WTC11 (cell line): ENCODE results near the gene ACTRT3. TPM values are rescaled to one million over a fixed set of nuclear protein-coding genes. Genes with fewer than 3 reads are reported as not detected.

Experiments
- AFF4 ChIP-seq: sonication (generic); formaldehyde crosslinking; IDR thresholded peaks from 2 replicates; pipeline ENCODE4 v1.8.1; 2023; ENCODE audit warnings: mild to moderate bottlenecking, missing genetic modification reagents, borderline replicate concordance
- ATF3 ChIP-seq: sonication (generic); formaldehyde crosslinking; conservative IDR thresholded peaks from 2 replicates; pipeline ENCODE4 v1.8.1; 2022; ENCODE audit warnings: mild to moderate bottlenecking, missing genetic modification reagents
- ATF6 ChIP-seq: sonication (generic); formaldehyde crosslinking; IDR thresholded peaks from 2 replicates; pipeline ENCODE4 v1.8.1; 2023; ENCODE audit warnings: mild to moderate bottlenecking, missing genetic modification reagents
- CREM ChIP-seq: sonication (generic); formaldehyde crosslinking; IDR thresholded peaks from 2 replicates; pipeline ENCODE4 v1.8.1; 2022; ENCODE audit warnings: mild to moderate bottlenecking, missing genetic modification reagents, moderate library complexity
- ESRRA ChIP-seq: sonication (generic); formaldehyde crosslinking; IDR thresholded peaks from 2 replicates; pipeline ENCODE4 v1.8.1; 2022; ENCODE audit warnings: mild to moderate bottlenecking, missing genetic modification reagents, borderline replicate concordance
- ETV6 ChIP-seq: sonication (generic); formaldehyde crosslinking; IDR thresholded peaks from 2 replicates; pipeline ENCODE4 v1.8.1; 2022; ENCODE audit warnings: mild to moderate bottlenecking, missing genetic modification reagents
- FOXJ3 ChIP-seq: sonication (generic); formaldehyde crosslinking; IDR thresholded peaks from 2 replicates; pipeline ENCODE4 v1.9.0; 2021; ENCODE audit warnings: missing genetic modification reagents, mild to moderate bottlenecking, borderline replicate concordance
- FOXK1 ChIP-seq: sonication (generic); formaldehyde crosslinking; IDR thresholded peaks from 2 replicates; pipeline ENCODE4 v1.8.0; 2022; ENCODE audit warnings: mild to moderate bottlenecking, moderate library complexity, missing genetic modification reagents
- KAT7 ChIP-seq: sonication (generic); formaldehyde crosslinking; IDR thresholded peaks from 2 replicates; pipeline ENCODE4 v1.8.1; 2023; ENCODE audit warnings: missing genetic modification reagents, mild to moderate bottlenecking, borderline replicate concordance
- MLX ChIP-seq: sonication (generic); formaldehyde crosslinking; IDR thresholded peaks from 2 replicates; pipeline ENCODE4 v1.8.1; 2023; ENCODE audit warnings: mild to moderate bottlenecking, missing genetic modification reagents, moderate library complexity
- MXD4 ChIP-seq: fragments of 250-450 bp; sonication (Bioruptor Pico); IDR thresholded peaks from 2 replicates; pipeline ENCODE4 v1.8.0; 2021; ENCODE audit warnings: mild to moderate bottlenecking, moderate library complexity, borderline replicate concordance
- NR1H2 ChIP-seq: sonication (generic); formaldehyde crosslinking; IDR thresholded peaks from 2 replicates; pipeline ENCODE4 v1.9.0; 2021; ENCODE audit warnings: mild to moderate bottlenecking, moderate library complexity, missing genetic modification reagents
- PRDM15 ChIP-seq: sonication (generic); formaldehyde crosslinking; IDR thresholded peaks from 2 replicates; pipeline ENCODE4 v1.8.0; 2022; ENCODE audit warnings: missing genetic modification reagents
- PRRX2 ChIP-seq: fragments of 250-450 bp; sonication (Bioruptor Pico); IDR thresholded peaks from 2 replicates; pipeline ENCODE4 v1.8.0; 2021; ENCODE audit warnings: mild to moderate bottlenecking
- SMAD3 ChIP-seq: sonication (generic); formaldehyde crosslinking; IDR thresholded peaks from 2 replicates; pipeline ENCODE4 v1.8.0; 2022; ENCODE audit warnings: missing genetic modification reagents, mild to moderate bottlenecking, borderline replicate concordance
- SMAD4 ChIP-seq: sonication (generic); formaldehyde crosslinking; IDR thresholded peaks from 2 replicates; pipeline ENCODE4 v1.8.0; 2022; ENCODE audit warnings: mild to moderate bottlenecking, missing genetic modification reagents
- SOX15 ChIP-seq: fragments of 250-450 bp; sonication (Bioruptor Pico); IDR thresholded peaks from 2 replicates; pipeline ENCODE4 v1.9.0; 2021; ENCODE audit warnings: mild to moderate bottlenecking
- STAT6 ChIP-seq: sonication (generic); formaldehyde crosslinking; conservative IDR thresholded peaks from 2 replicates; pipeline ENCODE4 v1.8.1; 2023; ENCODE audit warnings: mild to moderate bottlenecking, low read depth, missing genetic modification reagents, moderate library complexity
- TEAD4 ChIP-seq: sonication (generic); formaldehyde crosslinking; IDR thresholded peaks from 2 replicates; pipeline ENCODE4 v1.8.0; 2022; ENCODE audit warnings: mild to moderate bottlenecking, missing genetic modification reagents
- ZBTB21 ChIP-seq: sonication (generic); formaldehyde crosslinking; IDR thresholded peaks from 2 replicates; pipeline ENCODE4 v1.8.1; 2023; ENCODE audit warnings: mild to moderate bottlenecking, missing genetic modification reagents, borderline replicate concordance
- ZNF138 ChIP-seq: sonication (generic); formaldehyde crosslinking; conservative IDR thresholded peaks from 2 replicates; pipeline ENCODE4 v1.8.1; 2022; ENCODE audit warnings: mild to moderate bottlenecking, moderate library complexity, missing genetic modification reagents
- ZNF232 ChIP-seq: sonication (generic); formaldehyde crosslinking; IDR thresholded peaks from 2 replicates; pipeline ENCODE4 v1.8.0; 2022; ENCODE audit warnings: mild to moderate bottlenecking, missing genetic modification reagents
- total RNA-seq: library from RNA; stranded (reverse); gene quantifications from 3 replicates; pipeline ENCODE4 v1.2.3, GENCODE V29; 2021

The ACTRT3 gene
- total RNA-seq, 1 experiment from 2014 or later = 2.3 TPM

- TF ChIP-seq AFF4 (CRISPR knock-in tag) (no peak), ATF3 (CRISPR knock-in tag) (no peak), ZNF232 (no peak), NR1H2 (CRISPR knock-in tag) (no peak), FOXK1 (CRISPR knock-in tag) (peak; percentile 60; the same call in 1 of the 2 replicates), FOXJ3 (no peak), ZNF138 (CRISPR knock-in tag) (peak; percentile 78; the same call in 1 of the 2 replicates), KAT7 (CRISPR knock-in tag) (no peak), MXD4 (CRISPR knock-in tag) (no peak), ETV6 (CRISPR knock-in tag) (peak; percentile 88), PRDM15 (CRISPR knock-in tag) (no peak), SOX15 (CRISPR knock-in tag) (no peak), STAT6 (no peak), TEAD4 (CRISPR knock-in tag) (no peak), PRRX2 (no peak), ATF6 (CRISPR knock-in tag) (no peak), SMAD3 (CRISPR knock-in tag) (peak; percentile 8; the same call in 1 of the 2 replicates), SMAD4 (CRISPR knock-in tag) (no peak), MLX (CRISPR knock-in tag) (no peak), ESRRA (CRISPR knock-in tag) (no peak), CREM (CRISPR knock-in tag) (no peak), ZBTB21 (CRISPR knock-in tag) (no peak)
These were observed 43.2 kb upstream of the ACTRT3 start, which contains the start of the genes LRRC34 and LRRIQ4 (continued) for GRCh38 chr3:169812332-169813235.
